ENCODE results near the gene TOPORS. TPM values are rescaled to one million over a fixed set of nuclear protein-coding genes. Genes with fewer than 3 reads are reported as not detected.

TOPORS gene
- total and polyA plus RNA-seq, 2 experiments from 2014 or later, result 31.8 to 35.9 TPM

- Mint-ChIP-seq H3K36me3 (ENCODE audit: low read depth) (peaks cover 29% of the 10 kb centered on the region), H3K27ac (no peak overlapping the region), H3K4me1 (peaks cover 9% of the 10 kb centered on the region; the same call in 2 of the 3 replicates), H3K4me3 (no peak overlapping the region), H3K27me3 (ENCODE audit: insufficient read depth, low read depth, poor library complexity) (no peaks in the 10 kb centered on the region), H3K9me3 (0 out of 3 replicates have a peak, but pooled peaks cover 2% of the 10 kb centered on the region)
- Histone ChIP-seq H3K79me2 (replicated peaks; ENCODE audit: insufficient read depth) (0 out of 2 replicates have a peak, but pooled peaks cover under 1% of the 10 kb centered on the region), H2AFZ (no peak overlapping the region), H3K4me2 (no peak overlapping the region), H3K36me3 (ENCODE audit: insufficient read depth) (peaks cover 9% of the 10 kb centered on the region; the same call in 1 of the 2 replicates), H3K9me2 (ENCODE audit: insufficient read depth) (no peaks in the 10 kb centered on the region), H4K20me1 (replicated peaks; ENCODE audit: insufficient read depth) (no peaks in the 10 kb centered on the region; the same call in 1 of the 2 replicates), H3F3A (replicated peaks; ENCODE audit: low read depth) (no peaks in the 10 kb centered on the region), H3K4me3 (no peak overlapping the region), H3K27ac (ENCODE audit: low read depth) (no peak overlapping the region), H3K27me3 (ENCODE audit: insufficient read depth) (no peaks in the 10 kb centered on the region), H3K4me1 (ENCODE audit: insufficient read depth) (peaks cover 7% of the 10 kb centered on the region; the same call in 1 of the 2 replicates)
- DNase-seq (ENCODE audit: low spot score) (no peak), ATAC-seq (no peak)
- TF ChIP-seq, protein P1, sequence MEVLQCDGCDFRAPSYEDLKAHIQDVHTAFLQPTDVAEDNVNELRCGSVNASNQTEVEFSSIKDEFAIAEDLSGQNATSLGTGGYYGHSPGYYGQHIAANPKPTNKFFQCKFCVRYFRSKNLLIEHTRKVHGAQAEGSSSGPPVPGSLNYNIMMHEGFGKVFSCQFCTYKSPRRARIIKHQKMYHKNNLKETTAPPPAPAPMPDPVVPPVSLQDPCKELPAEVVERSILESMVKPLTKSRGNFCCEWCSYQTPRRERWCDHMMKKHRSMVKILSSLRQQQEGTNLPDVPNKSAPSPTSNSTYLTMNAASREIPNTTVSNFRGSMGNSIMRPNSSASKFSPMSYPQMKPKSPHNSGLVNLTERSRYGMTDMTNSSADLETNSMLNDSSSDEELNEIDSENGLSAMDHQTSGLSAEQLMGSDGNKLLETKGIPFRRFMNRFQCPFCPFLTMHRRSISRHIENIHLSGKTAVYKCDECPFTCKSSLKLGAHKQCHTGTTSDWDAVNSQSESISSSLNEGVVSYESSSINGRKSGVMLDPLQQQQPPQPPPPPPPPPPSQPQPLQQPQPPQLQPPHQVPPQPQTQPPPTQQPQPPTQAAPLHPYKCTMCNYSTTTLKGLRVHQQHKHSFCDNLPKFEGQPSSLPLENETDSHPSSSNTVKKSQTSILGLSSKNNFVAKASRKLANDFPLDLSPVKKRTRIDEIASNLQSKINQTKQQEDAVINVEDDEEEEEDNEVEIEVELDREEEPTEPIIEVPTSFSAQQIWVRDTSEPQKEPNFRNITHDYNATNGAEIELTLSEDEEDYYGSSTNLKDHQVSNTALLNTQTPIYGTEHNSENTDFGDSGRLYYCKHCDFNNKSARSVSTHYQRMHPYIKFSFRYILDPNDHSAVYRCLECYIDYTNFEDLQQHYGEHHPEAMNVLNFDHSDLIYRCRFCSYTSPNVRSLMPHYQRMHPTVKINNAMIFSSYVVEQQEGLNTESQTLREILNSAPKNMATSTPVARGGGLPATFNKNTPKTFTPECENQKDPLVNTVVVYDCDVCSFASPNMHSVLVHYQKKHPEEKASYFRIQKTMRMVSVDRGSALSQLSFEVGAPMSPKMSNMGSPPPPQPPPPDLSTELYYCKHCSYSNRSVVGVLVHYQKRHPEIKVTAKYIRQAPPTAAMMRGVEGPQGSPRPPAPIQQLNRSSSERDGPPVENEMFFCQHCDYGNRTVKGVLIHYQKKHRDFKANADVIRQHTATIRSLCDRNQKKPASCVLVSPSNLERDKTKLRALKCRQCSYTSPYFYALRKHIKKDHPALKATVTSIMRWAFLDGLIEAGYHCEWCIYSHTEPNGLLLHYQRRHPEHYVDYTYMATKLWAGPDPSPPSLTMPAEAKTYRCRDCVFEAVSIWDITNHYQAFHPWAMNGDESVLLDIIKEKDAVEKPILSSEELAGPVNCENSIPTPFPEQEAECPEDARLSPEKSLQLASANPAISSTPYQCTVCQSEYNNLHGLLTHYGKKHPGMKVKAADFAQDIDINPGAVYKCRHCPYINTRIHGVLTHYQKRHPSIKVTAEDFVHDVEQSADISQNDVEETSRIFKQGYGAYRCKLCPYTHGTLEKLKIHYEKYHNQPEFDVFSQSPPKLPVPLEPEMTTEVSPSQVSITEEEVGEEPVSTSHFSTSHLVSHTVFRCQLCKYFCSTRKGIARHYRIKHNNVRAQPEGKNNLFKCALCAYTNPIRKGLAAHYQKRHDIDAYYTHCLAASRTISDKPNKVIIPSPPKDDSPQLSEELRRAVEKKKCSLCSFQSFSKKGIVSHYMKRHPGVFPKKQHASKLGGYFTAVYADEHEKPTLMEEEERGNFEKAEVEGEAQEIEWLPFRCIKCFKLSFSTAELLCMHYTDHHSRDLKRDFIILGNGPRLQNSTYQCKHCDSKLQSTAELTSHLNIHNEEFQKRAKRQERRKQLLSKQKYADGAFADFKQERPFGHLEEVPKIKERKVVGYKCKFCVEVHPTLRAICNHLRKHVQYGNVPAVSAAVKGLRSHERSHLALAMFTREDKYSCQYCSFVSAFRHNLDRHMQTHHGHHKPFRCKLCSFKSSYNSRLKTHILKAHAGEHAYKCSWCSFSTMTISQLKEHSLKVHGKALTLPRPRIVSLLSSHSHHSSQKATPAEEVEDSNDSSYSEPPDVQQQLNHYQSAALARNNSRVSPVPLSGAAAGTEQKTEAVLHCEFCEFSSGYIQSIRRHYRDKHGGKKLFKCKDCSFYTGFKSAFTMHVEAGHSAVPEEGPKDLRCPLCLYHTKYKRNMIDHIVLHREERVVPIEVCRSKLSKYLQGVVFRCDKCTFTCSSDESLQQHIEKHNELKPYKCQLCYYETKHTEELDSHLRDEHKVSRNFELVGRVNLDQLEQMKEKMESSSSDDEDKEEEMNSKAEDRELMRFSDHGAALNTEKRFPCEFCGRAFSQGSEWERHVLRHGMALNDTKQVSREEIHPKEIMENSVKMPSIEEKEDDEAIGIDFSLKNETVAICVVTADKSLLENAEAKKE (CRISPR knock-in tag; IDR thresholded peaks at IDR 0.05), result no peak
- TF ChIP-seq CTCF (conservative IDR thresholded peaks at IDR 0.05; ENCODE audit: low read depth in 2 of 2) (no peak), ZNF331 (CRISPR knock-in tag; IDR thresholded peaks at IDR 0.05; ENCODE audit: low read depth) (no peak)
These were observed 50.5 kb downstream of the TOPORS start for GRCh38 chr9:32501868-32502267.

All from GM23338 (cell line).